Astrocyte (in vitro differentiated cells and primary cell): ENCODE measurements around the gene HHLA2.

Experiments
- EZH2 ChIP-seq: IDR thresholded peaks from 2 replicates; pipeline ENCODE4 v1.6.1; 2012; ENCODE audit warnings: mild to moderate bottlenecking, low read length, inconsistent platforms; ENCODE audit not compliant: insufficient read depth
- TF ChIP-seq, protein P1 (sequence below): IDR thresholded peaks from 2 replicates; pipeline ENCODE4 v1.5.1; 2011; ENCODE audit warnings: low read depth, mild to moderate bottlenecking, inconsistent platforms, low read length, moderate library complexity; ENCODE audit not compliant: insufficient read depth

DNA sequence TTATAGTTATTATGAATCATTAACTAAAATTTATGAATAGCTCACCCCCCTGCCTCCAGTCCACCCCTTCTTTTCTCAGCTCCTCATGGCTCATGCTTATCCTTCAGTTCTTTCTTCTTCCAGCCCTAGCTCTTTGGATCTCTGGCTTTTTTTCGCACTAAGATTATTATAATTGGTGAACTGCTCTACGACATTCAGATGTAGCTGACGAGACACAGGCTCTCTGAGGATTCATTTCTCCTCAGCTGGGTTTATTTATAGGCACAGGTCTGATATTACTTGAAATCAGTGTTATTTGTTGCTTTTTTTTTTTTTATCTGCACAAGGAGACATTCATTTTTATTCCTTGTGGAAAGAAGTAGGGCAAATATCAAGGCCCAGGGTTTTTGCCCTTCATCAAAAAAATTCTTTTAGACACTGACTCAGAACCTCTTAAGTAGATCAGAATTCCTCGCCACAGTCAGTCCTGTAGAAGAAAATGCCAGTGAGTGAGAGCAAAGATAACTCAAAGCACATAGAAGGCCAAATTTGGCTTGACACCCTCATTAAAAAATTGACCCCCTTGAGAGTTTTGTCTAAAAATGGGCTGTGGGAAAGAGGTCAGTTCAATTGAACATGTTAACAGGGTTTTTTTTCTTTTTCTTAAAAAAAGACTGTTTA is 107.5 kb downstream of the HHLA2 start:
- TF ChIP-seq, protein P1, sequence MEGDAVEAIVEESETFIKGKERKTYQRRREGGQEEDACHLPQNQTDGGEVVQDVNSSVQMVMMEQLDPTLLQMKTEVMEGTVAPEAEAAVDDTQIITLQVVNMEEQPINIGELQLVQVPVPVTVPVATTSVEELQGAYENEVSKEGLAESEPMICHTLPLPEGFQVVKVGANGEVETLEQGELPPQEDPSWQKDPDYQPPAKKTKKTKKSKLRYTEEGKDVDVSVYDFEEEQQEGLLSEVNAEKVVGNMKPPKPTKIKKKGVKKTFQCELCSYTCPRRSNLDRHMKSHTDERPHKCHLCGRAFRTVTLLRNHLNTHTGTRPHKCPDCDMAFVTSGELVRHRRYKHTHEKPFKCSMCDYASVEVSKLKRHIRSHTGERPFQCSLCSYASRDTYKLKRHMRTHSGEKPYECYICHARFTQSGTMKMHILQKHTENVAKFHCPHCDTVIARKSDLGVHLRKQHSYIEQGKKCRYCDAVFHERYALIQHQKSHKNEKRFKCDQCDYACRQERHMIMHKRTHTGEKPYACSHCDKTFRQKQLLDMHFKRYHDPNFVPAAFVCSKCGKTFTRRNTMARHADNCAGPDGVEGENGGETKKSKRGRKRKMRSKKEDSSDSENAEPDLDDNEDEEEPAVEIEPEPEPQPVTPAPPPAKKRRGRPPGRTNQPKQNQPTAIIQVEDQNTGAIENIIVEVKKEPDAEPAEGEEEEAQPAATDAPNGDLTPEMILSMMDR: no peak
- no peak for TF ChIP-seq EZH2
